ENCODE data around the gene CHKB.

The CHKB gene

DNA sequence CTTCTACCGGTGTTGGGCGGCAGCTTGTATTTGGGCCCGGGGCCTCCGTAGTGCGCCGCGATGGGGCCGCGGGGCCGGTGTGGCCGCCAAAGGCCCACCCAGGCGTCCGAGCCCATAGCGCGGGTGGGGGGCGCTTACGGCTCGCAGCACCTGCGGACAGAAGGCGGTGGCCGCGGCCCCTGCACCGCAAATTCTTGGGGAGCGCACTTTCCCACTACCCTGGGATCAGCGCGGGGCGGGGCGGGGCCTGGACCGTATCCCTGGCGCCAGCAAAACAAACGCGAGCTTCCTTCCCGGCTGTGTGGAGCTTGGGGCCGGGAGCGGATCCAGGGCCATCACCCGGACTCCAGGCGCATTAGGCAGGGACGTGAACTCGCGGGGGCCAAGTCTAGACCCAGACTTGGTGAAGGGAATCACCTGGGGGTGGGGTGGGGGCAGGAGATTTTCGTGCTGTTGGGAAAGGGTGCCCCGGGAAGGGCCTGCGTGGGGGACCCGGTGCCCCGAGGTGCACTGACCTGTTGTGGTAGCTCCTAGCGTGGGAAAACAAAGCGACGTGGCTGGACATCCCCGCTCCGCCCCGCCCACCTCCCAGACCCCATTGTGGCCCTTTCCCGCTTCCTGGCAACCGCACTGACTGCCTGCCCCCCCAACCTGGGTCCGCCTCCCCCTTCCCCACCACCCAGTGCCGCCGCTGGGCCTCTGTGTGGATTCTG, 50.5 kb downstream of the CHKB start:
- H3K4me3 ChIP-seq (ENCODE audit: low read depth, low read length) = peak overlapping the region; percentile 73
- TF ChIP-seq POLR2A (IDR thresholded peaks at IDR 0.05; ENCODE audit: extremely low read depth, insufficient read length) (no peak), MYC (IDR thresholded peaks at IDR 0.05; ENCODE audit: low read depth, low read length) (no peak), MAX (IDR thresholded peaks at IDR 0.05; ENCODE audit: low read depth, low read length) (no peak)
- TF ChIP-seq, protein P1, sequence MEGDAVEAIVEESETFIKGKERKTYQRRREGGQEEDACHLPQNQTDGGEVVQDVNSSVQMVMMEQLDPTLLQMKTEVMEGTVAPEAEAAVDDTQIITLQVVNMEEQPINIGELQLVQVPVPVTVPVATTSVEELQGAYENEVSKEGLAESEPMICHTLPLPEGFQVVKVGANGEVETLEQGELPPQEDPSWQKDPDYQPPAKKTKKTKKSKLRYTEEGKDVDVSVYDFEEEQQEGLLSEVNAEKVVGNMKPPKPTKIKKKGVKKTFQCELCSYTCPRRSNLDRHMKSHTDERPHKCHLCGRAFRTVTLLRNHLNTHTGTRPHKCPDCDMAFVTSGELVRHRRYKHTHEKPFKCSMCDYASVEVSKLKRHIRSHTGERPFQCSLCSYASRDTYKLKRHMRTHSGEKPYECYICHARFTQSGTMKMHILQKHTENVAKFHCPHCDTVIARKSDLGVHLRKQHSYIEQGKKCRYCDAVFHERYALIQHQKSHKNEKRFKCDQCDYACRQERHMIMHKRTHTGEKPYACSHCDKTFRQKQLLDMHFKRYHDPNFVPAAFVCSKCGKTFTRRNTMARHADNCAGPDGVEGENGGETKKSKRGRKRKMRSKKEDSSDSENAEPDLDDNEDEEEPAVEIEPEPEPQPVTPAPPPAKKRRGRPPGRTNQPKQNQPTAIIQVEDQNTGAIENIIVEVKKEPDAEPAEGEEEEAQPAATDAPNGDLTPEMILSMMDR (IDR thresholded peaks at IDR 0.05; ENCODE audit: low read depth, low read length) = no peak
- peak; percentile 38 for DNase-seq (ENCODE audit: low read depth)

- H3K4me3 ChIP-seq (ENCODE audit: low read depth, low read length) = peak overlapping the region; percentile 73
- DNase-seq (ENCODE audit: low read depth) = peak; percentile 77
- TF ChIP-seq, protein P1 (IDR thresholded peaks at IDR 0.05; ENCODE audit: low read depth, low read length) = no peak
- no peak for TF ChIP-seq POLR2A (IDR thresholded peaks at IDR 0.05; ENCODE audit: extremely low read depth, insufficient read length)
- TF ChIP-seq MAX (IDR thresholded peaks at IDR 0.05; ENCODE audit: low read depth, low read length) = peak; percentile 25; the same call in 1 of the 2 replicates
- peak; percentile 38 for TF ChIP-seq MYC (IDR thresholded peaks at IDR 0.05; ENCODE audit: low read depth, low read length)
These were observed 51.1 kb downstream of the CHKB start for GRCh38 chr22:50531546-50531961.

DNA sequence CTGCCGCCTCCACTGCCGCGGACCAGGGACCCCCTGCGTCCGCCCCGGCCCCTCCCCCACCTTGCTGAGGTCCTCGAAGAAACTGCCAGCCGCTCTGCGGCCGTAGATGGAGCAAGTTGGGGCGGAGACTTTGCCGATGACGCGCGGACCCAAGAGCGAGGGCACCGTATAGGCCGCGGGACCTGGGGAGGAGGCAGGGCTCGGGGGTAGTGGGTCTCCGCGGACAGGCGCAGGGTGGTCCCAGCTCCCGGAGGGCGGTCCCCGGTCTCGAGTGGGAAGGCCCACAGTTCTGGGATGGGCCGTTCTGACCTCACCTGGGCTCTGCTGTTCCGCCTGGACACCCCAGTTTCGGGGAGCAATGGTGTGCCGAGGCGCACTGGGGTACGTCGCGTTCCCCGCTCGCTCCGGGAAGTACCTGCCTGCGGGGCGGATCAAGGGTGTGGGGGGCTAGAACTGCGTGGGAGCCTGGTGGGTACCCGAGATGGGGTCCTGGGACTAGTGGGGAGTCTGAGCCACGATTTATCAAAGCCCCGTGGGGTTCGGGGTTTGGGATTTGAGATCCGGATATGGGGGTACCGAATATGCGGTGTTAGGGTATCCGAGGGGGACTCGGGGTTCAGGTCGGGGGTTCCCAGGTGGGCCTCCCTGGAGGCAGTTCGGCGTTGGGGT, 51.6 kb downstream of the CHKB start:
- DNase-seq (ENCODE audit: low read depth) = peak; percentile 93
- H3K4me3 ChIP-seq (ENCODE audit: low read depth, low read length) = peak overlapping the region; percentile 73
- TF ChIP-seq POLR2A (IDR thresholded peaks at IDR 0.05; ENCODE audit: extremely low read depth, insufficient read length) (peak; percentile 61), MAX (IDR thresholded peaks at IDR 0.05; ENCODE audit: low read depth, low read length) (0 out of 2 replicates have a peak, but pooled peaks have one; percentile 11), MYC (IDR thresholded peaks at IDR 0.05; ENCODE audit: low read depth, low read length) (no peak)

GRCh38 chr22:50530580-50530876, 52.1 kb downstream of the CHKB start:
- DNase-seq (ENCODE audit: low read depth) = no peak
- peak overlapping the region; percentile 64 for H3K4me3 ChIP-seq (ENCODE audit: low read depth, low read length)
- no peak for TF ChIP-seq MAX (IDR thresholded peaks at IDR 0.05; ENCODE audit: low read depth, low read length)
- TF ChIP-seq MYC (IDR thresholded peaks at IDR 0.05; ENCODE audit: low read depth, low read length) = no peak

DNA sequence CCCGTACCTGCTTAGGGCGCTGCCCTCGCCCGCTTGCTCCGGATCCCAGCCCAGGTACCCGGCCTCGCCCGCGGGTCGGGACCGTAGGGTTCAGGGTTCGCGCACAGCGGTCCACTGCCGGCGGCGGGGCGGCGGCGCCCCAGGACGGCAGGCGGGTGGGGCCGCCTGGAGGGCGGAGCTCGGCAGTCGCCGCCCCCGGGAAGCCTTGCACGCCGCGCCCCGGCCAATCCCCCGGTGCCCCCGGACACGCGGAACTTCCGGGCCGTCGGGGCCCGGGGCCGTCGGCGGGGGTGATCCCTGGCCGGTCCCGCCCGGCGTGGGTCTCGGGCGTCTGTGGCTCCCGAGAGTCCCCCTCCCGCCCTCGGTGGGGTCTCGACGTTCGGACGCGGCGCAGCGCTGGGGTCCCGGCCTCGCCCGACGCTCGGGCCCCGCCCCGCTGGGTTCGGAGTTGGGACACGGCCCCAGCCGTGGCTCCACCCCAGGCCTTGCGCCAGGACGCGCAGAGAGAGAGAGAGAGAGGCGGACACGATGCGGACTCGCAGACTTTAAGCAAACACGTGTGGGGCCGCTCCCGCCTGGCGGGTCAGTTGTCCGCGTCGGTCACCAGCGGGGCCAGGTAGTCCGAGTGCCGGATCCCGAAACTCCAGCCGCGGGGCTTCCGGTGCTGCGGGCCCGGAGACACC, 52.6 kb downstream of the CHKB start, which contains the start of gene TYMP:
TSS of gene TYMP (minus strand) at position 116 of the 683 bp plus-strand sequence. CDS start 303 bp downstream, outside the sequence.
- TF ChIP-seq, protein P1 (IDR thresholded peaks at IDR 0.05; ENCODE audit: low read depth, low read length) = no peak
- peak; percentile 75 for TF ChIP-seq MYC (IDR thresholded peaks at IDR 0.05; ENCODE audit: low read depth, low read length)
- peak; percentile 49 for TF ChIP-seq POLR2A (IDR thresholded peaks at IDR 0.05; ENCODE audit: extremely low read depth, insufficient read length)
- peak; percentile 86 for TF ChIP-seq MAX (IDR thresholded peaks at IDR 0.05; ENCODE audit: low read depth, low read length)
- peak; percentile 84 for DNase-seq (ENCODE audit: low read depth)

DNA sequence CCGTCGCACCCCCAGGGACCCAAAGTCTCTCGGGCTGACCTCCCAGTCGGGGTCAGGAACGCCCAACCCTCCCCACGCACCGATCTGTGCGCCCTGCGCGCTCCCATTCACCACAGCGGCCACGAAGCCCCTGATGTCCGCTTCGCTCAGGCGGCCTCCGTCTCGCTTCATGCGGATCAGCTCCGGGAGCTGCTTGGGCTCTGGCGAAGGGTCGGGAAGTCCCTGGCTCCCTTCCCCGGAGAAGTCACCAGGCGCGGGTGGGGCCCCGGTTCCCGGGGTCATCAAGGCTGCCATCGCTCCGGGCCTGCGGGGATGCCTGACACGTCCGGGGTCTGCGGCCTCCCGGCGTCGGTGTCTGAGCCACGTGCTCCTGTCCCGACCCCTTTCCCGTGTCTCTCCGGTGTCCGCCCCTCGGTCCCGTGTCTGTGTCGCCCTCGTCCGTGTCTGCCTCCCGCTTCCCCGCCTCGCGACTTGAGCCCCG, 53.2 kb downstream of the CHKB start:
- DNase-seq (ENCODE audit: low read depth) = no peak

More for the DNA sequence above, 52.6 kb downstream of the CHKB start, which contains the start of gene TYMP:
- H3K4me3 ChIP-seq (ENCODE audit: low read depth, low read length) = peak within 1 kb of the TSS; percentile 64

More for the DNA sequence above, 53.2 kb downstream of the CHKB start:
- H3K4me3 ChIP-seq (ENCODE audit: low read depth, low read length) = no peak overlapping the region
- TF ChIP-seq MAX (IDR thresholded peaks at IDR 0.05; ENCODE audit: low read depth, low read length) = no peak
- no peak for TF ChIP-seq POLR2A (IDR thresholded peaks at IDR 0.05; ENCODE audit: extremely low read depth, insufficient read length)
- no peak for TF ChIP-seq MYC (IDR thresholded peaks at IDR 0.05; ENCODE audit: low read depth, low read length)
- TF ChIP-seq, protein P1 (IDR thresholded peaks at IDR 0.05; ENCODE audit: low read depth, low read length) = no peak

All from NB4 (cell line).